Lung microvascular endothelial cell (primary cell): ENCODE measurements around the gene B3GAT3. TPM values are rescaled to one million over a fixed set of nuclear protein-coding genes. Genes with fewer than 3 reads are reported as not detected.
"Not testable (repeated sequence)": the region's sequence is repeated elsewhere in the genome, so short reads cannot be mapped to it uniquely, and the experiment has no call there.

Source experiments
- DNase-seq, 2 donors: peaks; one replicate each; pipeline versions ENCODE4 v3.0.0 to v3.0.0-alpha.2; 2010; ENCODE audit warnings: low read depth in 2 of 2
- total RNA-seq: library from RNA; depleted of rRNA; stranded (reverse); fragments of >200 nt; gene quantifications from 2 replicates; pipeline ENCODE4 v1.2.1, GENCODE V29; 2014

B3GAT3 gene
- total RNA-seq, 1 donor from 2014 or later, result 15.1 TPM

GRCh38 chr11:62645946-62646824 lies 24.4 kb upstream of the B3GAT3 start, which contains the start of gene GANAB:
Gene GANAB (minus strand): TSS chr11:62646613. CDS start chr11:62646599, 14 bp downstream.
- peak; percentile 98 to 99 for DNase-seq

- no peak for DNase-seq
Measured at GRCh38 chr11:62645671-62645945, 23.8 kb upstream of the B3GAT3 start.

GRCh38 chr11:62644220-62644619 lies 22.4 kb upstream of the B3GAT3 start:
- DNase-seq, result no peak

DNA sequence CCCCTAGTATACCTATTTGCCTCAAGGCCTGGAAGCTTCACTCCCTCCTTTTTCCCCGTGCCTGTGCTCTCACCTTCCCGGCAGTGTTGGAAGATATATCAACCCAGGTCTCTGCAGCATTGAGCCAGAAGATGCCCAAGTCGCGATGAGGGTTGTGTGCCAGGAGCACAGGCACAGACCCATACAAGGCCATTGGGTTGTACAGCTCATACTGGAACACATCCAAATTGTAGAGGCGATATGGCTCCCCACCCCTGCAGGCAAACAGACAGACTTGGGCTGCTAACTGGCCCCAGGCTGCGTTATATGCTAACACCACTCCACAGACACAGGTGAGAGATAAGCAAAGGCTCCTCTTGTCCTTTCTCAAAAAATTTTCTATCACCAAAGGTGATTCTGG lies 10.7 kb upstream of the B3GAT3 start:
- DNase-seq, result no peak

DNA sequence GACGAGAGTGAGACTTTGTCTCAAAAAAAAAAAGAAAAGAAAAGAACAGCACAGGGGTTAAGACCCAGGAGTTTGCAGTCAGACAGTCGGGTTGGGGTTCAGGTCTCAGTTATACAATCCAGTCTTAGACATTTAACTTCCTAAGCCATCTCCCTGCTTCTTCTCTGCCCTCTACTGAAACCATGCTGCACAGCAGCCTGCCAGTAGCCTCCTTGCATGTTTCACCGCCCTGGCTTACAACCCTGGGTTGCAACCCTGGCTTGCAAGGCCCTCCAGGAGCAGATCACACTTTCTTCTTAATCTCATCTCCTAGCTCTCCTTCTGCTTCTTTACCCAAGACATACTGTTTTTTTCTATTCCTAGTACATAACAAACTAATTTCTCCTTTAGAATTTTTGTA lies 5.9 kb upstream of the B3GAT3 start:
- DNase-seq, result peak in 1 of 2 donors; percentile 28

- peak in 1 of 2 donors; percentile 42 for DNase-seq
Measured at GRCh38 chr11:62622476-62623089, 797 bp upstream of the B3GAT3 start.

- DNase-seq, result no peak
Measured at GRCh38 chr11:62621027-62621566, 689 bp downstream of the B3GAT3 start.

- DNase-seq, result not testable (repeated sequence)
Measured at GRCh38 chr11:62616957-62617356, 4.8 kb downstream of the B3GAT3 start.

- DNase-seq, result no peak
Measured at GRCh38 chr11:62615521-62615920, 6.3 kb downstream of the B3GAT3 start.

DNA sequence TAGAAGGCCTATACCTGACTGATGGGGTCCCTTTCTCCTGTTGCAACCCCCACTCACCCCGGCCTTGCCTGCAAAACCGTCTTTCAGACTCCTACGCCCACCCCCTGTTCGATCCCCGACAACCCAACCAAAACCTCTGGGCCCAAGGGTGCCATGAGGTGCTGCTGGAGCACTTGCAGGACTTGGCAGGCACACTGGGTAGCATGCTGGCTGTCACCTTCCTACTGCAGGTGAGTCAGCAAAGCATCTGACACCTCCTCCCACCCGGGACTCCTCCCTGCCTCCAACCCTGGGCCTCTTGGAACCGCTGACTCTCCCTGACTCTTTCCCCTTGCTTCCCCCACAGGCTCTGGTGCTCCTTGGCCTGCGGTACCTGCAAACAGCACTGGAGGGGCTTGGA lies 7.5 kb downstream of the B3GAT3 start:
- no peak for DNase-seq

- DNase-seq, result no peak
Measured at GRCh38 chr11:62613291-62613778, 8.5 kb downstream of the B3GAT3 start.

DNA sequence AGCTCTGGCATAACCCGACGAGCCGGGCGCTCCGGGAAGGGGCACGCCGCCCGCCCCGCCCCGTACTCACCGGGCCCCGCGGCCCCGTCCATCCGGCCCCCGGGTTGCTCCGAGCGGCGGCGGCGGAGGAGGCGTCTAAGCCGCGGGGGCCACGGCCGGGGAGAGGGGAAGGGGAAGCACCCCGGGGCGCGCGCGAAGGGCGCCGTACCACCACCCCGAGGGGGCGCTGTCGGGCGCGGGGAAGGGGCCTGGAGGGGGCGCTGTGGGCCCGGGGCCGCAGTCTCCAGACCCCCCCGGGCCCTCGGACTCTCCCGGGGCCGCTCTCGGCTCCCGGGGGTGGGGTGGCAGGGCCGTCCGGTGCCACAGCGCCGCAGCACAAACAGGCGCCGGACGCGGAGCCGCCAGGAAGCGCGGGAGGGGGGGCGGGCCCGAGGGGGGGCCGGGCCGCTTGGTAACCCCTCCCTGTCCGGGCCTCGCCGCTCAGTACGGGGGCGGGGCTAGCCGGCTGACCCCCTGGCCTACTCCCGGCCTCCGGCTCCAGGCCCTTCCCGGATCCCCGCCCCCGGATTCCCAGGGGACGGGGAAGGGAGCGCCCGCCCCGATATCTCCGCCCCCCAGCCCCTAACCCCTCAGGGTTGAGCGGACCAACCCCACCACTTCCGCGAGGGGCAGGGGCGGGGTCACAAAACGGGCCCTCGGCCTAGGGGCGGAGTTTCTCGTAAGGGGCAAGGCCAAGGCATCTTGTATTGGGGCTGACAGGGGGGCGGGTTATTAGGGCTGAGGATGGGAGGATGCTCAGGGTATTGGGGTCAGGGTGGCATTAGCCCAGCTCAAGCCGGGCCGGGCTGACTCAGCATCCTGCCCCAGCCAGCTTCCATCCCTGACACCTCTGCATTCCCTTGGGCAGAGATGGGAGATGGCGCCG lies 9.2 kb downstream of the B3GAT3 start, which contains the start of the genes EML3 and ROM1:
TSS of gene EML3 (minus strand) at position 410 of the 925 bp plus-strand sequence. CDS start at position 92, 318 bp downstream.
TSS of gene ROM1 (plus strand) at position 892 of the 925 bp plus-strand sequence. CDS start at position 917, 25 bp downstream.
- DNase-seq, result peak; percentile 78 to 86

DNA sequence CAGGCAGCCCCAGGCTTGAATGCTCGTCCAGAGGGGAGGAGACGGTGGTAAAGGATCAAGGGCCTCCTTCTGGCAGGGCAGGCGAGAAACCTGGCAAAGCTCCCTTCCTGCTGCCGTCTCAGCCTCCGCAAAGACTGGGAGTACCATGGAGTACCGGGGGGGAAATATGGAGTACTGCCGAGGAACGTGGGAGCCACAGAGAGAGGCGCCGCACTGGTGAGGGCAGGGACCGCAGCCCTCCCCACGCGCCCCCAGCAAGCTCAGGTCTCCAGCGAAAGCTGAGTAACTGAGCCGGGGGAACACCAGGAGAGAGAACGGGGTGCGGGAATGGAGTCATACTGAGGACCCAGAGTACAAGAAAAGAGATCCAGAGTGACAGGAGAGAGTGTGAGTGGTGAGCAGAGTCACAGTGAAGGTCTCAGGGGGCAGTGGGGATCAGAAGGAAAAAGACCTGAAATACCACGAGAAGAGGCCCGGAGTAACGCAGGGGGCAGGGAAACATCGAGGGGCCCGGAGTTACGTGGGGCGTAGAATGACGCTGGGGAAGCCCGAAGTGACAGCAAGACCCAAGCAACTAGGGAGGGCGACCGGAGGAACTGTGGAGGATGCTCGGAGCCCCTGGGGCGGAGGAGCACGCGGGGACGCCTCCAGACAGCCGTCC lies 10.0 kb downstream of the B3GAT3 start:
- DNase-seq, result peak; percentile 40 to 67

GRCh38 chr11:62610814-62611704 lies 10.7 kb downstream of the B3GAT3 start:
- DNase-seq, result no peak

DNA sequence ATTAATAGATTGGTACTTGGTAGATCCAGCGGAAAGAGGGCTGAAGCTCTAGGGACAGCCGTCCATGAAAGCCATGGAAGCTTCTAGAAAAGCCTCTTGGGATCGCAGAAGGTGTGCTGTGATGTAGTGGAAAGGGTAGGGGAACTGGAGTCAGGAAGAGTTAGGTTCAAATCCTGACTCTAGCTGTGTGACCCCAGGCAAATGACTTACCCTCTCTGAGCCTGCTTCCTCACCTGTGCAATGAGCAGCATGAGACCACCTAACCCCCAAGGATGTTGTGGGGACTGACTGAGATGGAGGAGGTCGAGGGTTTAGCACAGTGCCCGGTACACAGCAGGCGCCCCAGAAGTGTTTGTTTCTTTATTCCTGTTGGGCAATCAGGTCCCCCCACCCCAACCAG lies 11.4 kb downstream of the B3GAT3 start:
- no peak for DNase-seq

- DNase-seq, result no peak
Measured at GRCh38 chr11:62608776-62609175, 13.0 kb downstream of the B3GAT3 start.

DNA sequence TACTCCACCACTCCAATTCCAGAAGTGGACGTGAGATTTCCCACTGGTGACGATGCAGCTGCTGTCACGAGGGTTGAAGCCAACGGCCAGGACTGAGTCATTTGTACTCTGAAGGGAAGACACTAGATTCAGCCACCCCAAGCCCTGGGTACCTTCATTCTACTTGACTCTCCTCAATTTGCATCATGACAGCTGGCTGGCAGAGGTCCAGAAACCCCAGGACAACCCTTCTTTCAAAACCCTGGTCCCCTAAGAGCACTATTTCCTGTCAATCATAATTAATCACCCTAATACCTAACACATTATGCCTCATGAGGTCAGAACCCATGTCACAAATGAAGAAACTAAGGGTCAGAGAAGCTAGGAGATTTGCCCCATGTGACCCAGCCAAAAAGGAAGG lies 14.1 kb downstream of the B3GAT3 start:
- peak in 1 of 2 donors; percentile 26 for DNase-seq

DNA sequence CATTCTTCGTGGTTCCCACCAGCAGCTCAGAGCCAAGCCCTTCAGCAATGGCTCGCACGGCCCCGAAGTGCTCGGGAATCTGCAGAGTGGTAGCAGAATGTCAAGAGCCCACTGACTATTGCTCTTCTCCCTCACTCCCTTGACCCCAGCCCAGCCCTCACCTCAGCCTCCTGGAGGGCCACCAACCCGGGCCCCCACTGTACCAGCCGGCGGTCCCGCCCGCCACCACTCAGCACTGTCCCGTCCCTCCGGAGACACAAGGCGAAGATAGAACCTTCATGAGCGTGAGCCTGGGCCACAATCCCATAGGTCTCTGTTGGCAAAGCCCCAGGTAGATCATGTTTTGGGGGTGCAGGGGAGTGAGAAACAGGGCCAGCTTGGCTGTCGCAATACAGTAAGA lies 15.9 kb downstream of the B3GAT3 start:
- DNase-seq, result no peak

DNA sequence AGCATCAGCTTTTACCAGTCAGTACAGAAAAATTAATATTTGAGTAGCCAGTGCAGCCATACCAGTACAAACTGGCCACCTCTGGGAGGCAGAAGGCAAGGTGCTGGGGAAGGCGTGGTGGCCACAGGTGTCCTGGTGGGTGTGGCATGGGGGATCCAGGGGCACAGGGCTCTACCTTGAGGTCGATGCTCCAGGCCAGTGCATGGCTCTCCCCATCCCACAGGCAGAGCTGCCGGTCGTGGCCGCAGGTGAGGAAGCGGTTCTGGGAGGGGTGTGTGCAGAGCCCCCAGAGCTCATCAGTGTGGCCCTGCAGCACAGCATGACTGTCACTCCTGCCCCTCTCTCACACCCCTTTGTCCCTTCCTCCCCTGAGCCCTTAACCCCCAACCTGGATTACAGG lies 16.3 kb downstream of the B3GAT3 start:
- DNase-seq, result no peak
